SU-DHL-6 (cell line): Measurements from ENCODE around the gene BUB3.

Experiments used
- H2AFZ ChIP-seq: fragments of 200-600 bp; sonication (generic); 2 replicates; pipeline ENCODE4 v1.6.1; 2014; ENCODE audit warnings: low read depth, mild to moderate bottlenecking, moderate library complexity, mixed read lengths, antibody characterized with exemption, low read length; ENCODE audit not compliant: severe bottlenecking
- H3F3A ChIP-seq: fragments of 200-600 bp; shearing (Covaris generic); 2 replicates; pipeline ENCODE4 v1.6.0; 2016; ENCODE audit warnings: antibody characterized with exemption, mild to moderate bottlenecking; ENCODE audit not compliant: insufficient read depth
- H3K27ac ChIP-seq: fragments of 200-600 bp; sonication (generic); 2 replicates; pipeline ENCODE4 v1.5.1; 2016; ENCODE audit warnings: low read depth, mild to moderate bottlenecking, low read length, moderate library complexity, mixed read lengths
- H3K27me3 ChIP-seq: fragments of 200-600 bp; sonication (generic), shearing (Covaris generic); 2 replicates; pipeline ENCODE4 v1.6.0; 2014; ENCODE audit warnings: mild to moderate bottlenecking, low read length
- H3K36me3 ChIP-seq: fragments of 200-600 bp; sonication (generic); 2 replicates; pipeline ENCODE4 v1.6.1; 2014; ENCODE audit warnings: mild to moderate bottlenecking, low read length, mixed read lengths
- H3K4me2 ChIP-seq: fragments of 300-600, 200-600 bp; shearing (Covaris generic), sonication (generic); 2 replicates; pipeline ENCODE4 v1.6.0; 2014; ENCODE audit warnings: low read length, low read depth, mild to moderate bottlenecking; ENCODE audit not compliant: poor library complexity, severe bottlenecking
- H3K4me3 ChIP-seq: fragments of 200-600 bp; sonication (generic); 2 replicates; pipeline ENCODE4 v1.5.1; 2014; ENCODE audit warnings: antibody characterized with exemption, low read length, mild to moderate bottlenecking, mixed read lengths; ENCODE audit not compliant: insufficient read depth, poor library complexity, severe bottlenecking
- H3K79me2 ChIP-seq: fragments of 200-600 bp; sonication (generic); 2 replicates; pipeline ENCODE4 v1.6.1; 2014; ENCODE audit warnings: mild to moderate bottlenecking, low read length, moderate library complexity; ENCODE audit not compliant: insufficient read depth
- H3K9ac ChIP-seq: fragments of 200-600 bp; sonication (generic); 2 replicates; pipeline ENCODE4 v1.7.0; 2014; ENCODE audit warnings: mild to moderate bottlenecking, low read length
- H3K9me2 ChIP-seq: fragments of 200-600 bp; sonication (generic); replicated peaks from 2 replicates; pipeline ENCODE4 v1.6.1; 2014; ENCODE audit warnings: low read length; ENCODE audit not compliant: insufficient read depth
- H3K9me3 ChIP-seq: fragments of 200-600 bp; sonication (generic); 2 replicates; pipeline ENCODE4 v1.6.1; 2014; ENCODE audit warnings: low read length, mixed read lengths; ENCODE audit not compliant: insufficient read depth
- H4K20me1 ChIP-seq: fragments of 200-600 bp; sonication (generic); 2 replicates; pipeline ENCODE4 v1.6.1; 2014; ENCODE audit warnings: low read depth, mild to moderate bottlenecking, antibody characterized with exemption, low read length, moderate library complexity, mixed read lengths
- EZH2phosphoT487 ChIP-seq: fragments of 200-600 bp; sonication (generic), shearing (Covaris generic); conservative IDR thresholded peaks from 2 replicates; pipeline ENCODE4 v1.6.1; 2018; ENCODE audit warnings: mild to moderate bottlenecking, antibody characterized with exemption, low read length, moderate library complexity, mixed read lengths
- TF ChIP-seq, protein P1 (sequence below): fragments of 200-600 bp; sonication (generic); IDR thresholded peaks from one replicate; pipeline ENCODE4 v1.5.1; 2017; ENCODE audit warnings: antibody characterized with exemption, mild to moderate bottlenecking, low read length, moderate library complexity; ENCODE audit not compliant: insufficient read depth, poor library complexity, severe bottlenecking

Gene BUB3

GRCh38 chr10:123204127-123204461, 49.9 kb downstream of the BUB3 start:
- H3K27me3 ChIP-seq = no peaks in the 10 kb centered on the region
- H3K9me2 ChIP-seq = no peaks in the 10 kb centered on the region
- no peak overlapping the region for H3K4me3 ChIP-seq
- peaks cover 6% of the 10 kb centered on the region; the same call in 1 of the 2 replicates for H3K9me3 ChIP-seq
- H3K27ac ChIP-seq = no peak overlapping the region
- no peaks in the 10 kb centered on the region for H4K20me1 ChIP-seq
- H3K4me2 ChIP-seq = no peak overlapping the region
- no peak overlapping the region for H3K9ac ChIP-seq
- H3K79me2 ChIP-seq = no peaks in the 10 kb centered on the region
- no peaks in the 10 kb centered on the region for H3K36me3 ChIP-seq
- H2AFZ ChIP-seq = no peak overlapping the region
- no peaks in the 10 kb centered on the region for H3F3A ChIP-seq
- TF ChIP-seq EZH2phosphoT487 = no peak
- TF ChIP-seq, protein P1, sequence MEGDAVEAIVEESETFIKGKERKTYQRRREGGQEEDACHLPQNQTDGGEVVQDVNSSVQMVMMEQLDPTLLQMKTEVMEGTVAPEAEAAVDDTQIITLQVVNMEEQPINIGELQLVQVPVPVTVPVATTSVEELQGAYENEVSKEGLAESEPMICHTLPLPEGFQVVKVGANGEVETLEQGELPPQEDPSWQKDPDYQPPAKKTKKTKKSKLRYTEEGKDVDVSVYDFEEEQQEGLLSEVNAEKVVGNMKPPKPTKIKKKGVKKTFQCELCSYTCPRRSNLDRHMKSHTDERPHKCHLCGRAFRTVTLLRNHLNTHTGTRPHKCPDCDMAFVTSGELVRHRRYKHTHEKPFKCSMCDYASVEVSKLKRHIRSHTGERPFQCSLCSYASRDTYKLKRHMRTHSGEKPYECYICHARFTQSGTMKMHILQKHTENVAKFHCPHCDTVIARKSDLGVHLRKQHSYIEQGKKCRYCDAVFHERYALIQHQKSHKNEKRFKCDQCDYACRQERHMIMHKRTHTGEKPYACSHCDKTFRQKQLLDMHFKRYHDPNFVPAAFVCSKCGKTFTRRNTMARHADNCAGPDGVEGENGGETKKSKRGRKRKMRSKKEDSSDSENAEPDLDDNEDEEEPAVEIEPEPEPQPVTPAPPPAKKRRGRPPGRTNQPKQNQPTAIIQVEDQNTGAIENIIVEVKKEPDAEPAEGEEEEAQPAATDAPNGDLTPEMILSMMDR = no peak

DNA sequence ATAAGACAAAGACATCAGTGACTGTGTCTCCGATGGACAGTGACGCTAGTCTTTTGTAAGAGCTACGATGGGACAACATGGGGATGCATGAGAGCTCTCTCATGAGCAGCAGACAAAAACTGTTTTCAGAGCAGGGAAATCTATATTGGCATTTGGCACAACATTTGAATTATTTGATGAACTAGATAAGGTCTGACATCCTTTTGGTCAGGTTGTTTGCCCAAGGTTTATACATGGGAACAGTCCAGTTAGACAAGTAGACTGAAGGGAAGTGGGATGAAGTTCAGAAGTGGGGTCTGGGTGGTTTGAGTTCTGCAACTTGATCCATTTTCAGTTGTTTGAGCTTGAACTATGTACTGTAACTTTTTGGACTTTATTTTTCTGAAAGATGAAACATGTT, 50.8 kb downstream of the BUB3 start:
- Histone ChIP-seq H3K9me2 (no peaks in the 10 kb centered on the region), H4K20me1 (no peaks in the 10 kb centered on the region), H3K9ac (no peak overlapping the region), H3K36me3 (no peaks in the 10 kb centered on the region), H3K27me3 (no peaks in the 10 kb centered on the region), H2AFZ (no peak overlapping the region), H3F3A (no peaks in the 10 kb centered on the region), H3K4me2 (no peak overlapping the region), H3K4me3 (no peak overlapping the region), H3K79me2 (no peaks in the 10 kb centered on the region), H3K27ac (no peak overlapping the region), H3K9me3 (peaks cover 6% of the 10 kb centered on the region; the same call in 1 of the 2 replicates)
- TF ChIP-seq EZH2phosphoT487 = no peak
- TF ChIP-seq, protein P1 = no peak

GRCh38 chr10:123212063-123212462, 57.9 kb downstream of the BUB3 start:
- Histone ChIP-seq H2AFZ (no peak overlapping the region), H3K79me2 (no peaks in the 10 kb centered on the region), H3F3A (no peaks in the 10 kb centered on the region), H3K27ac (no peak overlapping the region), H3K27me3 (no peaks in the 10 kb centered on the region), H4K20me1 (no peaks in the 10 kb centered on the region), H3K9ac (no peak overlapping the region), H3K4me3 (no peak overlapping the region), H3K9me3 (peaks cover 6% of the 10 kb centered on the region; the same call in 1 of the 2 replicates), H3K36me3 (no peaks in the 10 kb centered on the region), H3K9me2 (no peaks in the 10 kb centered on the region), H3K4me2 (no peak overlapping the region)
- TF ChIP-seq, protein P1 = no peak
- no peak for TF ChIP-seq EZH2phosphoT487

GRCh38 chr10:123212640-123213039, 58.4 kb downstream of the BUB3 start:
- no peak overlapping the region for H2AFZ ChIP-seq
- H3K79me2 ChIP-seq = no peaks in the 10 kb centered on the region
- H3K9me3 ChIP-seq = peaks cover 6% of the 10 kb centered on the region; the same call in 1 of the 2 replicates
- no peaks in the 10 kb centered on the region for H3K36me3 ChIP-seq
- H3K27ac ChIP-seq = no peak overlapping the region
- H3K9me2 ChIP-seq = no peaks in the 10 kb centered on the region
- no peak overlapping the region for H3K4me3 ChIP-seq
- H3K4me2 ChIP-seq = no peak overlapping the region
- no peaks in the 10 kb centered on the region for H3K27me3 ChIP-seq
- no peaks in the 10 kb centered on the region for H4K20me1 ChIP-seq
- H3F3A ChIP-seq = no peaks in the 10 kb centered on the region
- no peak overlapping the region for H3K9ac ChIP-seq
- TF ChIP-seq, protein P1 = no peak
- TF ChIP-seq EZH2phosphoT487 = no peak
